Ishikawa (cell line): Measurements from ENCODE around the gene TRIM54.
A peak's percentile ranks its signal among the peaks of the same experiment; 100 is the strongest.

Source experiments
- CEBPB ChIP-seq: IDR thresholded peaks from 2 replicates; pipeline ENCODE4 v1.6.1; 2012
- CREB1 ChIP-seq: IDR thresholded peaks from 2 replicates; pipeline ENCODE4 v1.6.1; 2012; ENCODE audit warnings: low read depth
- EGR1 ChIP-seq: IDR thresholded peaks from 2 replicates; pipeline ENCODE4 v1.6.1; 2012
- EP300 ChIP-seq: IDR thresholded peaks from 2 replicates; pipeline ENCODE4 v1.6.1; 2012; ENCODE audit warnings: borderline replicate concordance
- FOXM1 ChIP-seq: IDR thresholded peaks from 2 replicates; pipeline ENCODE4 v1.6.1; 2012; ENCODE audit warnings: low read depth, borderline replicate concordance
- MAX ChIP-seq: IDR thresholded peaks from 2 replicates; pipeline ENCODE4 v1.6.1; 2012
- NFIC ChIP-seq: IDR thresholded peaks from 2 replicates; pipeline ENCODE4 v1.6.1; 2012
- RAD21 ChIP-seq: IDR thresholded peaks from 2 replicates; pipeline ENCODE4 v1.6.1; 2012; ENCODE audit warnings: low read depth
- REST ChIP-seq: IDR thresholded peaks from 2 replicates; pipeline ENCODE4 v1.6.1; 2012; ENCODE audit warnings: low read depth, mild to moderate bottlenecking
- TAF1 ChIP-seq: IDR thresholded peaks from 2 replicates; pipeline ENCODE4 v1.6.1; 2012; ENCODE audit warnings: low read depth, mild to moderate bottlenecking
- TCF12 ChIP-seq: IDR thresholded peaks from 2 replicates; pipeline ENCODE4 v1.6.1; 2012; ENCODE audit warnings: low read depth
- TEAD4 ChIP-seq: IDR thresholded peaks from 2 replicates; pipeline ENCODE4 v1.6.1; 2012
- USF1 ChIP-seq: IDR thresholded peaks from 2 replicates; pipeline ENCODE4 v1.6.1; 2012
- YY1 ChIP-seq: IDR thresholded peaks from 2 replicates; pipeline ENCODE4 v1.6.1; 2012; ENCODE audit warnings: low read depth
- ZBTB7A ChIP-seq: IDR thresholded peaks from 2 replicates; pipeline ENCODE4 v1.6.1; 2012; ENCODE audit warnings: low read depth

The TRIM54 gene

GRCh38 chr2:27284996-27285395 is 2.8 kb downstream of the TRIM54 start:
- TF ChIP-seq REST: no peak
- no peak for TF ChIP-seq YY1
- no peak for TF ChIP-seq TCF12
- no peak for TF ChIP-seq CEBPB
- TF ChIP-seq EGR1: no peak
- TF ChIP-seq CREB1: no peak
- no peak for TF ChIP-seq MAX
- no peak for TF ChIP-seq TEAD4
- TF ChIP-seq ZBTB7A: no peak
- TF ChIP-seq NFIC: no peak
- no peak for TF ChIP-seq FOXM1
- TF ChIP-seq USF1: no peak

- TF ChIP-seq ZBTB7A: no peak
- TF ChIP-seq FOXM1: no peak
- TF ChIP-seq YY1: no peak
Measured at GRCh38 chr2:27285481-27285880, 3.3 kb downstream of the TRIM54 start.

- no peak for TF ChIP-seq REST
- TF ChIP-seq CEBPB: no peak
- no peak for TF ChIP-seq EGR1
- no peak for TF ChIP-seq TEAD4
Measured at GRCh38 chr2:27288610-27289009, 6.4 kb downstream of the TRIM54 start.

GRCh38 chr2:27290549-27290948 is 8.3 kb downstream of the TRIM54 start:
- TF ChIP-seq TEAD4 (no peak), TAF1 (no peak), ZBTB7A (no peak), EP300 (no peak), CREB1 (no peak), EGR1 (no peak), USF1 (no peak), MAX (no peak), CEBPB (no peak), YY1 (no peak), REST (no peak), NFIC (no peak), TCF12 (no peak), RAD21 (no peak), FOXM1 (no peak)

- TF ChIP-seq EP300 (no peak), TEAD4 (no peak), FOXM1 (no peak), RAD21 (peak; percentile 49)
Measured at GRCh38 chr2:27291865-27292264, 9.6 kb downstream of the TRIM54 start.

- TF ChIP-seq MAX: no peak
- no peak for TF ChIP-seq RAD21
- no peak for TF ChIP-seq EP300
- no peak for TF ChIP-seq ZBTB7A
- no peak for TF ChIP-seq CREB1
- TF ChIP-seq TEAD4: no peak
- TF ChIP-seq FOXM1: no peak
- TF ChIP-seq TAF1: no peak
- no peak for TF ChIP-seq CEBPB
- TF ChIP-seq NFIC: no peak
- TF ChIP-seq USF1: no peak
- TF ChIP-seq EGR1: no peak
- TF ChIP-seq REST: no peak
- TF ChIP-seq TCF12: no peak
- TF ChIP-seq YY1: no peak
Measured at GRCh38 chr2:27294928-27295327, 12.7 kb downstream of the TRIM54 start.
